Tibial nerve (tissue), 4 donors: ENCODE data around the gene DDX27.

Experiments used
- EP300 ChIP-seq, 2 donors: sonication (generic); formaldehyde crosslinking; IDR thresholded peaks; one replicate each; pipeline ENCODE4 v1.6.1; 2017; ENCODE audit warnings: antibody characterized with exemption in 2 of 2, mild to moderate bottlenecking in 1 of 2
- POLR2A ChIP-seq, 2 donors: fragments of 450-650 bp; IDR thresholded peaks; one replicate each; pipeline ENCODE4 v1.6.1; 2017; ENCODE audit warnings: antibody characterized with exemption in 2 of 2, mild to moderate bottlenecking in 2 of 2, moderate library complexity in 2 of 2
- TF ChIP-seq, protein P1 (sequence below), 5 experiments: fragments of 200-600 bp in 3 of 5; fragments of 450-650 bp in 2 of 5; sonication (generic) in 3 of 5; IDR thresholded peaks; one replicate each; pipeline ENCODE4 v1.5.1; 2016 to 2019; ENCODE audit warnings: antibody characterized with exemption in 5 of 5, mild to moderate bottlenecking in 3 of 5, moderate library complexity in 2 of 5

DNA sequence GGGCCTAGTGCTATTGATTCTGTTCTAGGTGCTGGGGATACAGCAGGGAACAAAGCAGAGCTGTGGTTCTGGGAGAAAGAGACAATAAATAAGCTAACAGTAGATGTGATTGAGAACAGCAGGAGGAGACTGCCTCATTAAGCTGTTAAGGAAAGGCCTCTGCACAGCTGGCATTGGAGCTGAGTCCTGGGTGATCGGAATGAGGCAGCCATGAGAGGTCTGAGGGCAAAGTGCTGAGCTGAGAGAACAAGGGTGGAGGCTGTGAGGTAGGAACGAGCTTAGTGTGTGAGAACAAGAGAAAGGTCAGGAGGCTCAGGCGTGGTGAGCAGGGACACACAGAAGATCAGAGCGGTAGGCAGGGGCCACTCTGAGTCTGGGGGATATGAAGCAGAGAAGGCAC, 18.3 kb downstream of the DDX27 start:
- TF ChIP-seq, protein P1, sequence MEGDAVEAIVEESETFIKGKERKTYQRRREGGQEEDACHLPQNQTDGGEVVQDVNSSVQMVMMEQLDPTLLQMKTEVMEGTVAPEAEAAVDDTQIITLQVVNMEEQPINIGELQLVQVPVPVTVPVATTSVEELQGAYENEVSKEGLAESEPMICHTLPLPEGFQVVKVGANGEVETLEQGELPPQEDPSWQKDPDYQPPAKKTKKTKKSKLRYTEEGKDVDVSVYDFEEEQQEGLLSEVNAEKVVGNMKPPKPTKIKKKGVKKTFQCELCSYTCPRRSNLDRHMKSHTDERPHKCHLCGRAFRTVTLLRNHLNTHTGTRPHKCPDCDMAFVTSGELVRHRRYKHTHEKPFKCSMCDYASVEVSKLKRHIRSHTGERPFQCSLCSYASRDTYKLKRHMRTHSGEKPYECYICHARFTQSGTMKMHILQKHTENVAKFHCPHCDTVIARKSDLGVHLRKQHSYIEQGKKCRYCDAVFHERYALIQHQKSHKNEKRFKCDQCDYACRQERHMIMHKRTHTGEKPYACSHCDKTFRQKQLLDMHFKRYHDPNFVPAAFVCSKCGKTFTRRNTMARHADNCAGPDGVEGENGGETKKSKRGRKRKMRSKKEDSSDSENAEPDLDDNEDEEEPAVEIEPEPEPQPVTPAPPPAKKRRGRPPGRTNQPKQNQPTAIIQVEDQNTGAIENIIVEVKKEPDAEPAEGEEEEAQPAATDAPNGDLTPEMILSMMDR (IDR thresholded peaks at IDR 0.05) = no peak
- no peak for TF ChIP-seq POLR2A (IDR thresholded peaks at IDR 0.05)
- no peak for TF ChIP-seq EP300 (IDR thresholded peaks at IDR 0.05)
